ENCODE measurements around the gene SLC44A2.

SLC44A2 gene

GRCh38 chr19:10617409-10618121 is 7.8 kb upstream of the SLC44A2 start:
- DNase-seq, result no peak

- DNase-seq, result no peak
Measured at GRCh38 chr19:10618846-10619245, 6.5 kb upstream of the SLC44A2 start.

- no peak for DNase-seq
Measured at GRCh38 chr19:10620786-10621185, 4.6 kb upstream of the SLC44A2 start.

GRCh38 chr19:10621966-10622365 is 3.4 kb upstream of the SLC44A2 start:
- no peak for DNase-seq

GRCh38 chr19:10624585-10624984 is 768 bp upstream of the SLC44A2 start:
- no peak for DNase-seq

- DNase-seq, result no peak
Measured at GRCh38 chr19:10625762-10626138, 397 bp downstream of the SLC44A2 start.

GRCh38 chr19:10631874-10632273 is 6.5 kb downstream of the SLC44A2 start:
- DNase-seq, result no peak

- no peak for DNase-seq
Measured at GRCh38 chr19:10634430-10634829, 9.1 kb downstream of the SLC44A2 start.

- no peak for DNase-seq
Measured at GRCh38 chr19:10634963-10635362, 9.6 kb downstream of the SLC44A2 start.

- no peak for DNase-seq
Measured at GRCh38 chr19:10636304-10636972, 11.1 kb downstream of the SLC44A2 start.

GRCh38 chr19:10637894-10638293 is 12.5 kb downstream of the SLC44A2 start:
- no peak for DNase-seq

- peak; percentile 16 to 33 for DNase-seq
Measured at GRCh38 chr19:10639836-10640235, 14.5 kb downstream of the SLC44A2 start.

GRCh38 chr19:10640361-10640760 is 15.0 kb downstream of the SLC44A2 start:
- no peak for DNase-seq

GRCh38 chr19:10641248-10641647 is 15.9 kb downstream of the SLC44A2 start:
- no peak for DNase-seq

- no peak for DNase-seq
Measured at GRCh38 chr19:10642473-10643171, 17.3 kb downstream of the SLC44A2 start.

- peak in 1 of 2 experiments; percentile 11 for DNase-seq
Measured at GRCh38 chr19:10643172-10643967, 18.0 kb downstream of the SLC44A2 start.

GRCh38 chr19:10643968-10644259 is 18.6 kb downstream of the SLC44A2 start:
- DNase-seq, result no peak

GRCh38 chr19:10644260-10645007 is 19.1 kb downstream of the SLC44A2 start:
- DNase-seq, result peak; percentile 75 to 78

- DNase-seq, result no peak
Measured at GRCh38 chr19:10646456-10647159, 21.3 kb downstream of the SLC44A2 start.

- no peak for DNase-seq
Measured at GRCh38 chr19:10648360-10648759, 23.0 kb downstream of the SLC44A2 start.

GRCh38 chr19:10651851-10652250 is 26.5 kb downstream of the SLC44A2 start:
- no peak for DNase-seq

- DNase-seq, result no peak
Measured at GRCh38 chr19:10653482-10653731, 28.1 kb downstream of the SLC44A2 start.
